WTC11 (cell line): ENCODE results near the gene PHF5A.

Source experiments
- CBFB ChIP-seq: sonication (generic); formaldehyde crosslinking; IDR thresholded peaks from 2 replicates; pipeline ENCODE4 v1.8.1; 2022; ENCODE audit warnings: mild to moderate bottlenecking, low read depth, missing genetic modification reagents
- TCF7 ChIP-seq: sonication (generic); formaldehyde crosslinking; IDR thresholded peaks from 2 replicates; pipeline ENCODE4 v1.8.0; 2022; ENCODE audit warnings: mild to moderate bottlenecking, low read depth, missing genetic modification reagents, moderate library complexity
- ZNF232 ChIP-seq: sonication (generic); formaldehyde crosslinking; IDR thresholded peaks from 2 replicates; pipeline ENCODE4 v1.8.0; 2022; ENCODE audit warnings: mild to moderate bottlenecking, missing genetic modification reagents
- TF ChIP-seq, protein P1 (sequence below): sonication (generic); formaldehyde crosslinking; IDR thresholded peaks from 2 replicates; pipeline ENCODE4 v1.8.1; 2022; ENCODE audit warnings: mild to moderate bottlenecking, moderate library complexity, missing genetic modification reagents
- TF ChIP-seq, protein P2 (sequence below): sonication (generic); formaldehyde crosslinking; conservative IDR thresholded peaks from 2 replicates; pipeline ENCODE4 v1.8.1; 2022; ENCODE audit warnings: mild to moderate bottlenecking, missing genetic modification reagents

GRCh38 chr22:41512421-41513194, 44.1 kb upstream of the PHF5A start:
- TF ChIP-seq CBFB (CRISPR knock-in tag) (0 out of 2 replicates have a peak, but pooled peaks have one; percentile 28), ZNF232 (CRISPR knock-in tag) (no peak), TCF7 (CRISPR knock-in tag) (no peak)
- TF ChIP-seq, protein P1, sequence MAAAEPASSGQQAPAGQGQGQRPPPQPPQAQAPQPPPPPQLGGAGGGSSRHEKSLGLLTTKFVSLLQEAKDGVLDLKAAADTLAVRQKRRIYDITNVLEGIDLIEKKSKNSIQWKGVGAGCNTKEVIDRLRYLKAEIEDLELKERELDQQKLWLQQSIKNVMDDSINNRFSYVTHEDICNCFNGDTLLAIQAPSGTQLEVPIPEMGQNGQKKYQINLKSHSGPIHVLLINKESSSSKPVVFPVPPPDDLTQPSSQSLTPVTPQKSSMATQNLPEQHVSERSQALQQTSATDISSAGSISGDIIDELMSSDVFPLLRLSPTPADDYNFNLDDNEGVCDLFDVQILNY (CRISPR knock-in tag) = no peak
- TF ChIP-seq, protein P2, sequence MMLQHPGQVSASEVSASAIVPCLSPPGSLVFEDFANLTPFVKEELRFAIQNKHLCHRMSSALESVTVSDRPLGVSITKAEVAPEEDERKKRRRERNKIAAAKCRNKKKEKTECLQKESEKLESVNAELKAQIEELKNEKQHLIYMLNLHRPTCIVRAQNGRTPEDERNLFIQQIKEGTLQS (CRISPR knock-in tag) = no peak
